ENCODE data around the gene AP4E1. TPM values are rescaled to one million over a fixed set of nuclear protein-coding genes. Genes with fewer than 3 reads are reported as not detected.

The AP4E1 gene
- total RNA-seq, 2 experiments from 2014 or later = 7.6 to 14.8 TPM

DNA sequence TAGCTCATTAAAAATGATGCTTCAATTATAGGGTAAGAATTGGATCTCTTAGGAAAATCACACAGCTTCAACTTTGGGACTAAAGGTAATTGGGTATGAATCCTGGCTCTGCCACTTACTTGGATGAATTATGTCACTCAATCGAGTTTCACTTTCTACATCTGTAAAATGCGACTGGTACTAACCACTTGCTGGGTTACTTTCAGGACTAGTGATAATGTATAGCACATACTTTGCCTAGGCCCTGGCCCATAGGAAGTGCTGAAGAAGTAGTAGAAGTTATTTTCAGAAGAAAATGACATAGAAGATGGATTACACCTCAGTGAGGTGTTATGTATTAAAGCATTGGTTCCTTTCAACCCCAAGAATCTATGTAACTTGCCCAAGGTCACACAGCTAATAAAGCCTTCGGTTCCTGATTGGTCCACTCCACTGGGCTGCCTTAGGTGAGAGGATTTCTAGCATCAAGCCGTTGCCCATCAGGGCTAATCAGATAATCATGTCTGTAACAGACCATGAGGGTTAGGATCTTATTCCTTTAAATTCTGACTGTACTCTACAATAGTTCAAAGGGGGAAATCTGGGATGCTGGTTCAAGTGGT, 29.4 kb upstream of the AP4E1 start:
- peak; percentile 25 for DNase-seq (ENCODE audit: low spot score)
- intact Hi-C loops (cut with micrococcal nuclease; ENCODE audit: unreplicated experiment) = no loop called here
- no peak overlapping the region for H3K4me3 ChIP-seq (ENCODE audit: low read depth, low read length, poor library complexity, severe bottlenecking)
- TF ChIP-seq CTCF (conservative IDR thresholded peaks at IDR 0.05; ENCODE audit: low read length) = no peak
- TF ChIP-seq EZH2phosphoT487 (IDR thresholded peaks at IDR 0.05; ENCODE audit: borderline replicate concordance, low read depth, low read length) = no peak
- ChIA-PET POLR2A (interaction anchor here (0.7 to 1.3 kb wide), 3 partner anchors 19 to 459 kb away, joined by 3 read pairs; no protein-coding TSS in a partner anchor), CTCF (ENCODE audit: unreplicated experiment) (no interaction called here)
- peak overlapping the region; percentile 43 for H3K4me2 ChIP-seq (ENCODE audit: low read length)
- no peaks in the 10 kb centered on the region for H3K36me3 ChIP-seq (ENCODE audit: insufficient read depth, low read length)
- peak overlapping the region; percentile 94 for H2AFZ ChIP-seq (ENCODE audit: low read length)
- no peaks in the 10 kb centered on the region for H3K79me2 ChIP-seq (ENCODE audit: insufficient read depth, low read depth, low read length)
- no peaks in the 10 kb centered on the region for H4K20me1 ChIP-seq (ENCODE audit: insufficient read depth, low read length)
- no TSS peak for BruUV-seq (replicated peaks)
- no peaks in the 10 kb centered on the region for H3K9me3 ChIP-seq (ENCODE audit: low read length)
- peaks cover 43% of the 10 kb centered on the region for H3K4me1 ChIP-seq (ENCODE audit: insufficient read depth, low read length, poor library complexity, severe bottlenecking)
- H3K27ac ChIP-seq (ENCODE audit: low read depth, low read length, poor library complexity, severe bottlenecking) = no peak overlapping the region
- no peaks in the 10 kb centered on the region for H3K9me2 ChIP-seq (ENCODE audit: insufficient read depth, low read length)

GRCh38 chr15:50880206-50880605, 28.3 kb upstream of the AP4E1 start:
- peak overlapping the region; percentile 83 for H2AFZ ChIP-seq (ENCODE audit: low read length)
- H3K4me3 ChIP-seq (ENCODE audit: low read depth, low read length, poor library complexity, severe bottlenecking) = no peak overlapping the region
- intact Hi-C loops (cut with micrococcal nuclease; ENCODE audit: unreplicated experiment) = no loop called here
- no peaks in the 10 kb centered on the region for H3K9me2 ChIP-seq (ENCODE audit: insufficient read depth, low read length)
- peak overlapping the region; percentile 10; the same call in 1 of the 2 replicates for H3K4me2 ChIP-seq (ENCODE audit: low read length)
- POLR2A ChIA-PET = interaction anchor here (0.6 to 1.4 kb wide), 8 partner anchors 18 to 530 kb away, joined by 3 to 7 read pairs (median 3); partner anchors contain the start of gene GABPB1
- H3K4me1 ChIP-seq (ENCODE audit: insufficient read depth, low read length, poor library complexity, severe bottlenecking) = peaks cover 43% of the 10 kb centered on the region
- H3K9me3 ChIP-seq (ENCODE audit: low read length) = no peaks in the 10 kb centered on the region
- no peaks in the 10 kb centered on the region for H3K79me2 ChIP-seq (ENCODE audit: insufficient read depth, low read depth, low read length)
- H3K36me3 ChIP-seq (ENCODE audit: insufficient read depth, low read length) = no peaks in the 10 kb centered on the region
- TF ChIP-seq CTCF (conservative IDR thresholded peaks at IDR 0.05; ENCODE audit: low read length) (no peak), EZH2phosphoT487 (IDR thresholded peaks at IDR 0.05; ENCODE audit: borderline replicate concordance, low read depth, low read length) (no peak)
- CTCF ChIA-PET (ENCODE audit: unreplicated experiment) = no interaction called here
- no peak for DNase-seq (ENCODE audit: low spot score)
- peak overlapping the region; percentile 37 for H3K27ac ChIP-seq (ENCODE audit: low read depth, low read length, poor library complexity, severe bottlenecking)
- BruUV-seq (replicated peaks) = no TSS peak
- no peaks in the 10 kb centered on the region for H4K20me1 ChIP-seq (ENCODE audit: insufficient read depth, low read length)

- no peaks in the 10 kb centered on the region for H4K20me1 ChIP-seq (ENCODE audit: insufficient read depth, low read length)
- BruUV-seq (replicated peaks) = no TSS peak
- peak; percentile 60 for DNase-seq (ENCODE audit: low spot score)
- H3K4me2 ChIP-seq (ENCODE audit: low read length) = peak overlapping the region; percentile 10; the same call in 1 of the 2 replicates
- H3K36me3 ChIP-seq (ENCODE audit: insufficient read depth, low read length) = no peaks in the 10 kb centered on the region
- H3K4me3 ChIP-seq (ENCODE audit: low read depth, low read length, poor library complexity, severe bottlenecking) = no peak overlapping the region
- intact Hi-C loops (cut with micrococcal nuclease; ENCODE audit: unreplicated experiment) = no loop called here
- TF ChIP-seq EZH2phosphoT487 (IDR thresholded peaks at IDR 0.05; ENCODE audit: borderline replicate concordance, low read depth, low read length) = no peak
- no peak for TF ChIP-seq CTCF (conservative IDR thresholded peaks at IDR 0.05; ENCODE audit: low read length)
- H2AFZ ChIP-seq (ENCODE audit: low read length) = peak overlapping the region; percentile 83
- ChIA-PET CTCF (ENCODE audit: unreplicated experiment) (no interaction called here), POLR2A (interaction anchor here (0.6 to 1.4 kb wide), 6 partner anchors 18 to 530 kb away, joined by 3 to 7 read pairs (median 4); partner anchors contain the start of gene GABPB1)
- H3K27ac ChIP-seq (ENCODE audit: low read depth, low read length, poor library complexity, severe bottlenecking) = peak overlapping the region; percentile 37
- no peaks in the 10 kb centered on the region for H3K79me2 ChIP-seq (ENCODE audit: insufficient read depth, low read depth, low read length)
- H3K9me3 ChIP-seq (ENCODE audit: low read length) = no peaks in the 10 kb centered on the region
- peaks cover 43% of the 10 kb centered on the region for H3K4me1 ChIP-seq (ENCODE audit: insufficient read depth, low read length, poor library complexity, severe bottlenecking)
- H3K9me2 ChIP-seq (ENCODE audit: insufficient read depth, low read length) = no peaks in the 10 kb centered on the region
These were observed 27.8 kb upstream of the AP4E1 start for GRCh38 chr15:50880651-50881114.

All from OCI-LY7 (cell line).